HG02870 (cell line): ENCODE data around the gene TSPY3.
"Not testable (repeated sequence)": the region's sequence is repeated elsewhere in the genome, so short reads cannot be mapped to it uniquely, and the experiment has no call there.

Experiments
- ATAC-seq: cut with Tn5 transposase; IDR thresholded peaks from one replicate; pipeline ENCODE4 v1.9.1; 2021; ENCODE audit warnings: mild to moderate bottlenecking, moderate library complexity; ENCODE audit not compliant: unreplicated experiment

The TSPY3 gene, protein sequence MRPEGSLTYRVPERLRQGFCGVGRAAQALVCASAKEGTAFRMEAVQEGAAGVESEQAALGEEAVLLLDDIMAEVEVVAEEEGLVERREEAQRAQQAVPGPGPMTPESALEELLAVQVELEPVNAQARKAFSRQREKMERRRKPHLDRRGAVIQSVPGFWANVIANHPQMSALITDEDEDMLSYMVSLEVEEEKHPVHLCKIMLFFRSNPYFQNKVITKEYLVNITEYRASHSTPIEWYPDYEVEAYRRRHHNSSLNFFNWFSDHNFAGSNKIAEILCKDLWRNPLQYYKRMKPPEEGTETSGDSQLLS

GRCh38 chrY:9398121-9398520 lies at the start of gene TSPY3:
Gene TSPY3 (plus strand): TSS chrY:9398421. CDS start chrY:9398467, 46 bp downstream.
- not testable (repeated sequence) for ATAC-seq

DNA sequence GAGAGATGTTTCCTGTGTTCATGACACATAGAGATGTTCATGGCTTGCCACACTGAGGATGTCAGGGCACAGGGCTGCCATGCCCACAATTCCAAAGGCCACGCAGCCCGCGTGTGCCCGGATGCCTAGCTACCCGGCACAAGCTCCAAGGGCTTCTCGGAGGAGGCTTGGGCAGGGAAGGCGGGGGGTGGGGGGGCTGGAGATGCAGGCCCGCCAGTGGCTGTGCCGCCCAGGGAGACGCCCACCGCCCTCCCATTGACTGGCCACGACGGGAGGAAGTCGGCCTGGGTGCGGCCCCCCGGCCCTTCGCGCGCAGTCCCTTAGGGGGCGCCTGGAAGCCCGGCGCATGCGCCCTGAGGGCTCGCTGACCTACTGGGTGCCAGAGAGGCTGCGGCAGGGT lies 40.7 kb upstream of the TSPY3 start, which contains the start of gene TSPY8:
TSS of gene TSPY8 (plus strand) at position 301 of the 400 bp plus-strand sequence. CDS start at position 347, 46 bp downstream.
- ATAC-seq: not testable (repeated sequence)

DNA sequence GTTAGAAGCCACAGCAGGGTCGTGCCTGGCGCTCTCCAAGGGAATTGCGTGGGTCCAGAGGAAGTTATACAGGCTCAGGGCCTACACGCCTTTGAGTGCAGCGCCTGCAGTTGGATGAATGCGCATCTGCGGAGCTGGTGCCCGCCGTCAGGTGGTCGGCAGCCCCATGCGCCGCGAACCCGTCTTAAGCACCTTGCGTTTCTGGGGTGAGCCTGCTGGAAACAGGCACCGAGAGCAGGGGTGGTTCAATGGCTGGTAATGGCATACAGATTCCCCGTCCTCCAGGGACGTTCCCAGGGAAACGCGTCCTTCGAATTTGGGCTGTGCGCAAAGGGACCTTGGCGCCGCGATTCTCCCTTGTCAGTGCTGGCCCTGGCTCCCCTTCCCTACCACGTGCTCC lies 1.7 kb upstream of the TSPY3 start:
- ATAC-seq: not testable (repeated sequence)
